ENCODE measurements around the gene FAM210A.
"Not testable (repeated sequence)": the region's sequence is repeated elsewhere in the genome, so short reads cannot be mapped to it uniquely, and the experiment has no call there.

Gene FAM210A

DNA sequence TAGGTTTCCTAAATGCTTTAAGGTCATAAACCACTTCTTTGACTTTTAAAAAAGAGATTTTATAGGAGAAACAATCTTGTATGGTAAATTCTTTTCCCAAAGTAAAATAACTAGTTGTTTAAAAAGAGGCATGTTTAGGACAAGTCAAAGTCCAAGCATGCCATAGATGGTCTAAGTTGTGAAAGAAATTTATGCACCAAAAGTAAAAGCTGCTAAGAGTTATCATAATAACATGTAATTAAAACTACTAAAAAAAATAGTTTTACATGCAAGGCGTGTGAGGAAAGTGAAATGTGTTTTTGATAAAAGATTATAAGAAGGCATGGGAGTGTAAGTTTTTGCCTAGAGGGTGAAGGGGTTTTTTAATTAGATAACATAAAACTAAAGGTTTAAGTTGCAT is 22.5 kb downstream of the FAM210A start:
- DNase-seq (ENCODE audit: low read depth), result no peak

DNA sequence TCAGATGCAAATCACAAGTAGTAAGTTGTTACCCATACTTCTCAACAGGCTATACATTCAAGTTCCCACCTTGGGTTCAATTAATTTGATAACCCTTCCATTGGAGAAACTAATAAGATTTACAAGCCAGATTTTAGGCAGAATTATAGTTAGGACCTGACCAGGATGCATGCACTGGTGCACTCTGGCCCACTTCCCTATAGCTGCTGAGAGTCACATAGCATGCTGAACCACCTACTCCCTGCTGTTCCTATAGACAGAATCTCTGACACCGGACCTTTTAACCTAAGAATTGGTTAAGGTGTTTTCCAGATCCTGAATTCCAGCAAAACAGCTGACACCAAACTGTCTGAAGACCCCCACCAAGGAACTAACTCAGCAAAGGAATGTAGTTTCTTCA is 26.2 kb downstream of the FAM210A start:
- no peak for DNase-seq (ENCODE audit: low read depth)

DNA sequence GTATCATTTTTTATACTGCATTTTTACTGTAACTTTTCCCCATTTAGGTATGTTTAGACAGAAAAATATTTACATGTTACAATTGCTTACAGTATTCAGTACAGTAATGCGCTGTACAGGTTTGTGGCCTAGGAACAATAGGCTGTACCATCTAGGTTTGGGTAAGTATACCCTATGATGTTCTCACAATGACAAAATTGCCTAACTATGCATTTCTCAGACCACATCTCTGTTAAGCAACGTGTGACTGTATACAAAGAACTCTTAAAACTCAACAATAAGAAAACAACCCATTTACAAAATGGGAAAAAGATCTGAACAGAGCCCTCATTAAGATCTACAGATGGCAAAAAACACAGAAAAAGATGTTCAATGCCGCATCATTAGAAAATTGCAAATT is 29.4 kb downstream of the FAM210A start:
- DNase-seq (ENCODE audit: low read depth), result no peak

DNA sequence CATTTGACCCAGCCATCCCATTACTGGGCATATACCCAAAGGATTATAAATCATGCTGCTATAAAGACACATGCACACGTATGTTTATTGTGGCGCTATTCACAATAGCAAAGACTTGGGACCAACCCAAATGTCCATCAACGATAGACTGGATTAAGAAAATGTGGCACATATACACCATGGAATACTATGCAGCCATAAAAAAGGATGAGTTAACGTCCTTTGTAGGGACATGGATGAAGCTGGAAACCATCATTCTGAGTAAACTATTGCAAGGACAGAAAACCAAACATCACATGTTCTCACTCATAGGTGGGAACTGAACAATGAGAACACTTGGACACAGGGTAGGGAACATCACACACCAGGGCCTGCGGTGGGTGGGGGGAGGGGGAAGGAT is 31.0 kb downstream of the FAM210A start:
- not testable (repeated sequence) for DNase-seq (ENCODE audit: low read depth)

GRCh38 chr18:13690060-13690459 is 36.3 kb downstream of the FAM210A start:
- DNase-seq (ENCODE audit: low read depth), result not testable (repeated sequence)

GRCh38 chr18:13688191-13689136 is 37.9 kb downstream of the FAM210A start:
- no peak for DNase-seq (ENCODE audit: low read depth)

- no peak for DNase-seq (ENCODE audit: low read depth)
These were observed 41.8 kb downstream of the FAM210A start for GRCh38 chr18:13684546-13684945.

DNA sequence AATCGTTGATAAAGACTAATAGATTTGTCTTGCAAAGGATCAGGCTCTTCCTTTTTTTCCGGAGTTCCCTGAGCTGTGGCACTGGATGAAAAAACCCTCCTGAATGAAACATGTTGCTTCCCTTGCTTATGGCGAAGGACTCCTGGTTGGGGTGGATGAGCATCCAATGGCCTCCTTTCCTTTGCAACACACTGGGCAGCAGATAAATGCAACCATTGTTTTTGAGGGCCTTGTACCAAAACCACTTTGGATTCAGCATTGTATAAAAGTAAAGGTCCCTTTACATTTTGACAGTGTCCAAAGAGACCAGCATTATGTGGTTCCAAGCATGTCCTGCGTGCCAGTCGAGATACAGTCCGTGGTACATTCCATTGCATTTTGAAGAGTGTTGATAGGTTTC is 44.7 kb downstream of the FAM210A start:
- DNase-seq (ENCODE audit: low read depth), result no peak

- no peak for DNase-seq (ENCODE audit: low read depth)
These were observed 45.7 kb downstream of the FAM210A start for GRCh38 chr18:13680612-13681011.

DNA sequence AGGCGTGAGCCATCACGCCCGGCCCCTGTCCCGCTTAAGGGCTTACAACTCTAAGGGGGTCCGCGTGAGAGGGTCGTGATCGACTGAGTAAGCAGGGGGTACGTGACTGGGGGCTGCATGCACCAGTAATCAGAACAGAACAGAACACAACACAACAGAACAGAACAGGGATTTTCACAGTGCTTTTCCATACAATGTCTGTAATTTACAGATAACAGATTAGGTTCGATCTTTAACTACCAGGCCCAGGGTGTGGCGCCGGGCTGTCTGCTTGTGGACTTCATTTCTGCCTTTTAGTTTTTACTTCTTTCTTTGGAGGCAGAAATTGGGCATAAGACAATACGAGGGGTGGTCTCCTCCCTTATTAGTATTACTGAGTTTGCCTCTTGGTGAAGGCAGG is 49.0 kb downstream of the FAM210A start:
- not testable (repeated sequence) for DNase-seq (ENCODE audit: low read depth)

DNA sequence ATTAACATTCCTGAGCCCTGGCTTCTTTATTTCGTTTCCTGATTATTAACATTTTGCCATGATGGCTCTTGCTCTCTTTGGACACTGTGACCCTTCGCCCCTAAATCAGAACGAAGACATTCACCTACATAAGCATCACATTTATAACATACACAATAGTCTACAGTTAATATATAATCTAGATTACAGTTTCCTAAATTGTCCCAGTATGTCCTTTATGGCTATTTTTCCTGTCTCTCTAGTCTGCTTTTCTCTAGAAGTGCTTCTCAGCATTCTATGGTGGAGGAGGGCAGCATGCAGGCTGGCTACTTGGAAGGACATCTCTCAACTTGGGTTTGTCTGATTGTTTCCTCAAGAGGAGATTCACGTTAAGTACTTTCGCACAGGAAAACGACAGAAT is 49.9 kb downstream of the FAM210A start:
- DNase-seq (ENCODE audit: low read depth), result no peak

DNA sequence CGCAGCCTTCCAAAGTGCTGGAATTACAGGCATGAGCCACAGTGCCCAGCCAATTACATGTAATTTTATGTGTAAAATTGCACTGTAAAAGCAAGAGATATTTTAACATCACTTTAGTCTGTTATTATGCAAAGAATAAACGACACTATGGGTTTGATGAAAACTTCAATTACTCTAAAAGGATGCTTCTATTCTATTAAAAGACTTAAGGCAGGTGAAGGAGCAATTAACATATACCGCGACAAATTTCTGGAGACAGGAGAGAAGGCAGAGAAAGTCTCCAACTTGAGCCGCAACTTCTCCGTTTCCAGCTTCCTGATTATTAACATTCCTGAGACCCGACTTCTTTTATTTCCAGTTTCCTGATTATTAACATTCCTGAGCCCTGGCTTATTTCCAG is 53.7 kb downstream of the FAM210A start:
- no peak for DNase-seq (ENCODE audit: low read depth)

DNA sequence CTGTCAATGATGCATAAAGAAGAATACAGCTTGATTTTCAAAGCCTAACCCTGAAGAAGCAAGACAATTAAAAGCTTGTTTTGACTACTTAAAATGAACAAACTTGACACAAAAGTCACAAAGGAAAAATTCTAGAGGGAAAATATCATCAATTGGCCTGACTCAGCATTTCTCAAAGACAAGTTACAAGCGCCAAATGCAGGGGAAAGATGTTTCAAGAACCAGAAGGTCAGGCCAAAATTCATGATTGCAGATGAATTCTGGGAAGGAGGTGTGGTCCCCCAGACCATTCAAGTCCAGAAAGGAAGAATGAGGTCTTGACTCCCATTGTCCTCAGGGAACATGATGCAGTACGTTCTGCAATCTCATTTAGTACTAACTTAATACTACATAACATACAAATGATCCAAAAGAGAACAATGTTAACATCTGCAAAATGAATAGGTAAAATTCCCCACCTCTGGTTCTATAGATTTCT is 64.5 kb downstream of the FAM210A start:
- no peak for DNase-seq (ENCODE audit: low read depth)

DNA sequence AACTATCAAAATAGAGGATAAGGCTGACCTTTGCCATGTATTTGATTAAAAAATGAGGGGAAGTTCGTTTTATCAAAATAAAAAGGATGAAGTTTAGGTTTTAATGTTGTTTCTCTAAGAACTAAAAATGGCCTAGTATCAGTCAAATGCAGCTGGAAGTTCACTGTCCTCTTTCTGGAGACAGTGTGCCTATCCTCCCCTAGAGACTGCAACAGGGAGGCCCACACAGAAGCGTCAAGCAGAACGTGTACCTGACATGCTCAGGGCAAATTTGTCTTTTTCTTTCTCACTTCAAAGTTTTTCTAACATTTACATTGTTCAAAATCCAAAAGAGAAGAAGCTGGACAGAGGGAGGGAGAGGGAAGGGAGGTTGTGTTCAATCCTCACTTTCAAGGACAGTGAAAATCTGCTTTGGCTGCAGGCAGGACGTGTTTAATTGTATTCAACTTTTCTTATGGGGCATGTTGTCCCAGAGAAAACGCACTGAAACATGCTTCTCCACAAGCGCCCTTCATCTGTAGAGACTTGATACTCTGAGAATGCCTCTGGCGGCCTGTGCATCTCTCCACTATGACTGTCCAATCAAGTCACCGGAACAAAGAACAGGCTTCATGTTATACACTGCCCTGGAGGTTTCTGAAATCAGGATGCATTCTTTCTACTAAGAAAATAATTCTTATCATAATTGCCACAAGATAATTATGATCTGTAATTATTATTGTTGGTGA is 65.1 kb downstream of the FAM210A start:
- no peak for DNase-seq (ENCODE audit: low read depth)

DNA sequence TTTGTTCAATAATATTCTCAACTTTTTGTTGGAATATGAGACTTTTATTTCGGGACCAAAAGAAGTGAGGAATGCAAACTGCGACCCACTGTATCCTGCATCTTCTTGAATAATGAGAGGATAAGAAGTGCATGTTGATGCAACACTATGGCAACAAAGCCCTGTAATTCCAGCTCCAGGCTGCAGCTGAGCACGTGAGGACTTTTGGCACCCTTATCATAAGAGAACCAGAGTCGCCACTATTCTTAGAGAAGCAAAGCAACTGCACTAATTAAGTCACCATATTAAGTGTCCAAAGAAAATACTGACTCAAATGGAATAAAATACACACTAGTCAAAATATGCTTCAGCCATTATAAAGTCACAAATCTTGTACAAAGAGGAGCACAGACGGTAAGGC is 65.8 kb downstream of the FAM210A start:
- DNase-seq (ENCODE audit: low read depth), result no peak

DNA sequence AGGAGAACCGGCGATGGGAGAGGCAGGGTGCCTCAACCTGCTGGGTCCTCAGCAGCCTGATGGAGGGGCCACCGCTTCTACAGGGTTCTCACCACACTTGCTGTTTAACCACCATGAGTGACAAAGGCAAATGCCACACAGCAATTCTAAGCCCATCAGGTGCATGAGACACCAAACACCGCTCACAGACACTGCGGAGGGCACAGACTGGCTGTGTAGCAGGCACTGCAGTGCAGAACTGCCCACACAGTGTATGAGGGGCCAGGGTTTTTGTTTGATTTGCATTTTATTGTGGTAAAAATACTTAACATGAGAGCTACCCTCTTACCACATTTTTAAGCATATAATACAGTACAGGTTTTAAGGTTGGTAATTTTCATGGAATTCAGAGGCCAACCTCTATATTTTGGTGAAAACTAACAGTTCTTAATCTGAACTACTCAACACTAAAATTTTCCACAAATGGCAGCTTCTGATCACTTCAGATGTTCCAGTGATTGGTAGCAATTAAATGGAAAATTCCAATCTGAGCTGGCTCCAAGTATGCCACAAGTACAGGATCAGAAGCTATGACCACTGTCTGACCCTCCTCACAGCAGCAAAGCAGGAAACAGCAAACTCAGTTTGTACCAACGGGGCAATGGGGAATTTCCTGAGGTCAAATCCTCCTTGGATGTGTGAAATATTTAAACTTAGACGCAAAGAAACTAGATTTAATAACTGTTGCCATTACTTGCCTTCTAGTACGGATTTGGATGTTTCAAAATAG is 67.7 kb downstream of the FAM210A start:
- no peak for DNase-seq (ENCODE audit: low read depth)

- no peak for DNase-seq (ENCODE audit: low read depth)
These were observed 68.4 kb downstream of the FAM210A start for GRCh38 chr18:13657974-13658373.

GRCh38 chr18:13653746-13654433 is 72.5 kb downstream of the FAM210A start:
- no peak for DNase-seq (ENCODE audit: low read depth)

DNA sequence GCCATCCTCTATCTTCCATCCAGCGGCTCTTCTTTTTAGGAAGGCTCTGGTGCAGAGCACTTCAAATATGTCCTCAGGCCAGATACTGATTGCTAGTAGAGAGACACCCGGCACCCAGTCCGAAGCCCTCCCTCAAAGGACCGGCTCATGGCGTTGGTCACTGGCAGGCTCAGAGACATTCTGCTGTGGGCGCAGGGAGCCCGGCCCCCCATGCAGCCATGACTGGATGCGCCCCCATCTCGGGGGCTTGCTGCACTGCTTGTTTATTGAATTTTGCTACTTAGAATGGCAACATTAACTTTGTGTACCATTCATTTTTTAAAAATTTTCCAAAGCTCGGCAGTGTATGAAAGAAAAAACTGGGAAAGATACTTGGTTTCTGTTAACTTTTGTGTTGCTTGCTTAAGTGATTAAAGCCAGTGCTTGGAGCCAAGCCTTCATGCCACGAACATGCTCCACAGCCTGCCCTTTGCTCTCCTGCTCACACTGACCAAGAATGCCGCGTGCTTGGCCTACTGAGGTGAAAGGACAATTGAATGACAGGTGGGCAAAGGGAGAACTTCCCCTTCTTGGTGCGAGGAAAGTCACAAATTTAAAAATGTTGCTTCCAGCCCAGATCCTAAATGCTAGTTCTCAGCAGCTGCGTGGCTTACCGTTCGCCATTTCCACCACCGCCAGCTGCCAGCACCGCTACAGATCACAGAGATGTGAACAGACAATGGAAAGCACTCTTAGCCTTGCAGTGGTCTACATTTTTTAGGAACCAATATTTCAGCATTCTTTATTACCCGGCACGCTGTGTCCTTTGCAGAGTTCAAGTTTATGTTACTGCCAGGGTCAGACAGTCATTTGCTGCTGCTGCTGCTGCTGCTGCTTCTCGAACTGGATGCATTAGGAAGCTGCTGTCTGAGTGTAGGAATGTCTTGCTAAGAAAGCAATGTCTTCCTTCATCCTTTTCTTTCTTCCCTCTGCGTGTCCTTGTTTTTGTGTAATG is 76.7 kb downstream of the FAM210A start:
- DNase-seq (ENCODE audit: low read depth), result no peak

DNA sequence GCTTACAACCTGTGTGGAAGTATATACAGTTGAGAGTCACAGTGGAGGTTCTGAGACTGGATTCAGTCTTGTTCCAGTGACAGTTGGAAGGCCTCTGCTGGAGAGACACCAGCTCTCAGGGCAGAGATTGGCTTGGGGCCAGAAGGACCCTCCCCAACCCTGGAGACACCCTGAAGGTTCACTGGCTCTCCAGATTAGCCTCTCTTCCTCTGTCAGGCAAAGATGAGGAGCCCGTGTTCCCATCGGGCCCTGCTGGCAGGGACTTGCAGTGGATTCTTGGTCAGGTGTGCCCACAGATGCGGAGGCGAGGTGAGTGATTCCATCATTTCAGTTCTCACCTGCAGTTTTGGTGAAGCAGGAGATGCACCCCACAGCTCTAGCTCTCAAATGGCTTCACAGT is 78.6 kb downstream of the FAM210A start:
- no peak for DNase-seq (ENCODE audit: low read depth)

DNA sequence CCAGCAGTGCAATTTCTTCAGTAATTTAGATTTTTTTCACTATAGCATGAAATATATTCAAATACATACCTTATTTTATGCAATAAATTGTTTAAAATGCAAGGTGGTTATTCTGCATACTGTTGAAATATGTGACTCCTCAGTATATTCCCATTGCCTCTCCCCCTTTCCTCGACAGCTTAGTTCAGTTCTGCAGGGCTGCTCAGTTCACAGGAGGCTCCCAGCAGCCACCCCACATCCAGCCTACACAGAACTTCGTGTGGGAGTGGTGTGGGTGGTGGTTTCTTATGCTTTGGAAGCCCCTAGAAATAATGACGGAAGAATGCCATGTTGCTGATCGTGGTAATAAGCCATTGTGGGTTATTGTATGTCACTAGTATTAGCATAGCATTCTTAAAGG is 79.7 kb downstream of the FAM210A start:
- no peak for DNase-seq (ENCODE audit: low read depth)

All from CMK (cell line).